ENCODE measurements around the gene ZNF629.

- no peak for TF ChIP-seq CTCF (IDR thresholded peaks at IDR 0.05; ENCODE audit: poor library complexity, severe bottlenecking)
- no peak for TF ChIP-seq EZH2 (IDR thresholded peaks at IDR 0.05; ENCODE audit: borderline replicate concordance, insufficient read depth, low read length, poor library complexity, severe bottlenecking)
Measured at GRCh38 chr16:30761427-30761927, 25.5 kb downstream of the ZNF629 start.
